Measurements from ENCODE around the gene PDS5B. TPM values are rescaled to one million over a fixed set of nuclear protein-coding genes. Genes with fewer than 3 reads are reported as not detected.

The PDS5B gene
- total and polyA plus RNA-seq, 4 donors: 3.6 to 24.3 (median 12.9) TPM

GRCh38 chr13:32752311-32752710, 166.1 kb downstream of the PDS5B start:
- no peak overlapping the region for H3K9ac ChIP-seq (ENCODE audit: low read depth in 1 of 2, low read length in 2 of 2)
- peaks cover 2 to 16% (median 12%) of the 10 kb centered on the region in 4 donors for H3K4me1 ChIP-seq (ENCODE audit: control insufficient read depth in 4 of 4, insufficient read depth in 4 of 4, low read length in 3 of 4)
- H3K36me3 ChIP-seq (ENCODE audit: control insufficient read depth in 4 of 4, insufficient read depth in 3 of 4, low read depth in 1 of 4, low read length in 3 of 4): no peaks in the 10 kb centered on the region
- H3K9me3 ChIP-seq (ENCODE audit: control insufficient read depth in 4 of 4, low read length in 3 of 4): no peaks in the 10 kb centered on the region
- DNase-seq (ENCODE audit: low spot score): no peak
- no peak for TF ChIP-seq YY1 (IDR thresholded peaks at IDR 0.05)
- no peak for TF ChIP-seq GABPA (IDR thresholded peaks at IDR 0.05 in 1 of 2, conservative IDR thresholded peaks at IDR 0.05 in 1 of 2)
- TF ChIP-seq ATF3 (IDR thresholded peaks at IDR 0.05): no peak
- no peak for TF ChIP-seq NR2F2 (IDR thresholded peaks at IDR 0.05)
- H3K27me3 ChIP-seq (ENCODE audit: control insufficient read depth in 4 of 4, insufficient read depth in 4 of 4, low read length in 3 of 4): no peaks in the 10 kb centered on the region
- WGBS: 83% methylated on average over 4 of the region's 4 CpGs
- H3K4me3 ChIP-seq (ENCODE audit: low read depth in 1 of 3, low read length in 3 of 3): no peak overlapping the region
- H3K27ac ChIP-seq (ENCODE audit: low read depth in 1 of 2, low read length in 2 of 2): no peak overlapping the region

GRCh38 chr13:32752997-32753606, 166.8 kb downstream of the PDS5B start:
- WGBS: 62% methylated on average over 3 of the region's 3 CpGs
- H3K27ac ChIP-seq (ENCODE audit: low read depth in 1 of 2, low read length in 2 of 2): peak overlapping the region; percentile 2 to 64
- TF ChIP-seq MAX (IDR thresholded peaks at IDR 0.05) (no peak), JUND (IDR thresholded peaks at IDR 0.05) (peak in 1 of 2 donors; percentile 21), ZBTB33 (IDR thresholded peaks at IDR 0.05) (no peak), YY1 (IDR thresholded peaks at IDR 0.05) (no peak), RAD21 (IDR thresholded peaks at IDR 0.05) (no peak), CTCF (IDR thresholded peaks at IDR 0.05; ENCODE audit: low read depth, low read length, missing input control) (no peak), TAF1 (conservative IDR thresholded peaks at IDR 0.05) (no peak), SP1 (IDR thresholded peaks at IDR 0.05) (no peak), ATF3 (IDR thresholded peaks at IDR 0.05) (no peak), EGR1 (IDR thresholded peaks at IDR 0.05; ENCODE audit: low read depth in 2 of 2) (no peak), GABPA (IDR thresholded peaks at IDR 0.05 in 1 of 2, conservative IDR thresholded peaks at IDR 0.05 in 1 of 2) (no peak), NR2F2 (IDR thresholded peaks at IDR 0.05) (no peak), HNF4G (IDR thresholded peaks at IDR 0.05) (peak; percentile 11), HNF4A (conservative IDR thresholded peaks at IDR 0.05) (peak; percentile 73 to 76), FOXA2 (IDR thresholded peaks at IDR 0.05) (no peak), FOXA1 (IDR thresholded peaks at IDR 0.05) (no peak), RXRA (IDR thresholded peaks at IDR 0.05) (peak in 1 of 2 donors; percentile 16), REST (IDR thresholded peaks at IDR 0.05) (no peak)
- DNase-seq (ENCODE audit: low spot score): no peak
- no peaks in the 10 kb centered on the region for H3K9me3 ChIP-seq (ENCODE audit: control insufficient read depth in 4 of 4, low read length in 3 of 4)
- peaks cover 2 to 16% (median 12%) of the 10 kb centered on the region in 4 donors for H3K4me1 ChIP-seq (ENCODE audit: control insufficient read depth in 4 of 4, insufficient read depth in 4 of 4, low read length in 3 of 4)
- H3K36me3 ChIP-seq (ENCODE audit: control insufficient read depth in 4 of 4, insufficient read depth in 3 of 4, low read depth in 1 of 4, low read length in 3 of 4): peaks cover 0 to 2% (median under 1%) of the 10 kb centered on the region in 4 donors
- peak overlapping the region in 1 of 2 donors; percentile 43 for H3K9ac ChIP-seq (ENCODE audit: low read depth in 1 of 2, low read length in 2 of 2)
- no peak overlapping the region for H3K4me3 ChIP-seq (ENCODE audit: low read depth in 1 of 3, low read length in 3 of 3)
- H3K27me3 ChIP-seq (ENCODE audit: control insufficient read depth in 4 of 4, insufficient read depth in 4 of 4, low read length in 3 of 4): no peaks in the 10 kb centered on the region

All from liver (tissue), 9 donors.